Fibroblast of lung (primary cell): ENCODE results near the gene SNX30. TPM values are rescaled to one million over a fixed set of nuclear protein-coding genes. Genes with fewer than 3 reads are reported as not detected.

Source experiments
- DNase-seq, 2 donors: peaks; one replicate each; pipeline versions ENCODE4 v3.0.0 to v3.0.0-alpha.2; 2010; ENCODE audit warnings: low read depth in 2 of 2
- H2AFZ ChIP-seq: 2 replicates; pipeline ENCODE4 v1.5.1; 2012; ENCODE audit warnings: low read length, control low read depth, inconsistent platforms
- H3K27ac ChIP-seq: 2 replicates; pipeline ENCODE4 v1.5.1; 2011; ENCODE audit warnings: low read length, control low read depth; ENCODE audit not compliant: insufficient read depth
- H3K27me3 ChIP-seq: 2 replicates; pipeline ENCODE4 v1.5.1; 2011; ENCODE audit warnings: mild to moderate bottlenecking, low read length; ENCODE audit not compliant: control insufficient read depth, insufficient read depth
- H3K36me3 ChIP-seq: 2 replicates; pipeline ENCODE4 v1.5.1; 2011; ENCODE audit warnings: low read length; ENCODE audit not compliant: control insufficient read depth, insufficient read depth
- H3K4me1 ChIP-seq: 2 replicates; pipeline ENCODE4 v1.5.1; 2011; ENCODE audit warnings: low read length; ENCODE audit not compliant: control insufficient read depth, insufficient read depth; ENCODE audit errors: extremely low read depth
- H3K4me2 ChIP-seq: 2 replicates; pipeline ENCODE4 v1.5.1; 2011; ENCODE audit warnings: low read length, control low read depth; ENCODE audit not compliant: insufficient read depth; ENCODE audit errors: extremely low read depth
- H3K4me3 ChIP-seq, 4 experiments: fragments of 200-600 bp in 1 of 4; sonication (generic) in 1 of 4; replicated peaks in 1 of 4; 2 replicates each; pipeline ENCODE4 v1.5.1; 2011 to 2016; ENCODE audit warnings: low read length in 4 of 4, low read depth in 3 of 4, mild to moderate bottlenecking in 3 of 4, control low read depth in 2 of 4, inconsistent platforms in 1 of 4, mixed read lengths in 1 of 4; ENCODE audit not compliant: insufficient read depth in 1 of 4; ENCODE audit errors: control extremely low read depth in 1 of 4
- H3K79me2 ChIP-seq: 2 replicates; pipeline ENCODE4 v1.5.1; 2012; ENCODE audit warnings: mild to moderate bottlenecking, low read length, inconsistent platforms; ENCODE audit not compliant: control insufficient read depth, insufficient read depth
- H3K9ac ChIP-seq: 2 replicates; pipeline ENCODE4 v1.5.1; 2011; ENCODE audit warnings: mild to moderate bottlenecking, low read length, control low read depth; ENCODE audit not compliant: insufficient read depth
- H3K9me3 ChIP-seq: 2 replicates; pipeline ENCODE4 v1.5.1; 2012; ENCODE audit warnings: low read depth, low read length; ENCODE audit not compliant: control insufficient read depth, insufficient read depth
- H4K20me1 ChIP-seq: 2 replicates; pipeline ENCODE4 v1.5.1; 2011; ENCODE audit warnings: low read length; ENCODE audit not compliant: control insufficient read depth, insufficient read depth; ENCODE audit errors: extremely low read depth
- EZH2 ChIP-seq: IDR thresholded peaks from 2 replicates; pipeline ENCODE4 v1.5.1; 2012; ENCODE audit warnings: low read length, control low read depth, mild to moderate bottlenecking; ENCODE audit errors: missing control alignments
- polyA plus RNA-seq, 2 donors: library from polyadenylated mRNA; depleted of rRNA in 1 of 2; stranded (reverse) in 1 of 2; unstranded in 1 of 2; fragments of >200 nt; gene quantifications; 2 replicates each; pipeline ENCODE4 v1.2.1, GENCODE V29; 2011 to 2012; ENCODE audit warnings: missing spikeins in 1 of 2
- total RNA-seq: library from RNA; depleted of rRNA; stranded (reverse); fragments of >200 nt; gene quantifications from 2 replicates; pipeline ENCODE4 v1.2.1, GENCODE V29; 2014
- TF ChIP-seq, protein P1 (sequence below), 2 donors: IDR thresholded peaks in 1 of 2; conservative IDR thresholded peaks in 1 of 2; 1 replicate in 1 of 2; 2 replicates in 1 of 2; pipeline ENCODE4 v1.5.1; 2011 to 2012; ENCODE audit warnings: low read length in 2 of 2, control low read depth in 1 of 2, inconsistent platforms in 1 of 2, low read depth in 1 of 2, mild to moderate bottlenecking in 1 of 2

The SNX30 gene
- total and polyA plus RNA-seq, 2 donors (not counting 1 experiment from before 2014, with no cell fraction given) = 7.9 to 20.6 TPM

DNA sequence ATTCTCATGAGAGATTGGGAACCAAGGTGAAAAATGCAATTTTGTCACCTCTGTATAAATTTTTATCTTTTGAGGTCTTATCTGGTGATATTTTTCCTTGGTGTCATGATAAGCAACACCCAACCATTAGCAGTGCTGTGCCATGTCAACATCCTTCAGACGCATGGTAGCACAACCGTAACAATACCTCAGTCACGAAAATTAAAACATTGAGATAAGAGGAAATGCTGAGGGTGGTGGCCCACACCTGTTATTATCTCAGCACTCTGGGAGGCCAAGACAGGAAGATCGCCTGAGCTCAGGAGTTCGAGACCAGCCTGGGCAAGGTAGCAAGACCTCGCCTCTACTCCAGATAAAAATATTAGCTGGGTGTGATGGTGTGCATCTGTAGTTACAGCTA is 107.4 kb downstream of the SNX30 start:
- Histone ChIP-seq H4K20me1 (no peaks in the 10 kb centered on the region), H2AFZ (no peak overlapping the region), H3K79me2 (no peaks in the 10 kb centered on the region), H3K4me2 (no peak overlapping the region), H3K36me3 (no peaks in the 10 kb centered on the region), H3K27ac (no peak overlapping the region), H3K9ac (no peak overlapping the region), H3K9me3 (no peaks in the 10 kb centered on the region), H3K27me3 (no peaks in the 10 kb centered on the region), H3K4me3 (no peak overlapping the region), H3K4me1 (peaks cover 6% of the 10 kb centered on the region)
- TF ChIP-seq EZH2 = no peak
- TF ChIP-seq, protein P1, sequence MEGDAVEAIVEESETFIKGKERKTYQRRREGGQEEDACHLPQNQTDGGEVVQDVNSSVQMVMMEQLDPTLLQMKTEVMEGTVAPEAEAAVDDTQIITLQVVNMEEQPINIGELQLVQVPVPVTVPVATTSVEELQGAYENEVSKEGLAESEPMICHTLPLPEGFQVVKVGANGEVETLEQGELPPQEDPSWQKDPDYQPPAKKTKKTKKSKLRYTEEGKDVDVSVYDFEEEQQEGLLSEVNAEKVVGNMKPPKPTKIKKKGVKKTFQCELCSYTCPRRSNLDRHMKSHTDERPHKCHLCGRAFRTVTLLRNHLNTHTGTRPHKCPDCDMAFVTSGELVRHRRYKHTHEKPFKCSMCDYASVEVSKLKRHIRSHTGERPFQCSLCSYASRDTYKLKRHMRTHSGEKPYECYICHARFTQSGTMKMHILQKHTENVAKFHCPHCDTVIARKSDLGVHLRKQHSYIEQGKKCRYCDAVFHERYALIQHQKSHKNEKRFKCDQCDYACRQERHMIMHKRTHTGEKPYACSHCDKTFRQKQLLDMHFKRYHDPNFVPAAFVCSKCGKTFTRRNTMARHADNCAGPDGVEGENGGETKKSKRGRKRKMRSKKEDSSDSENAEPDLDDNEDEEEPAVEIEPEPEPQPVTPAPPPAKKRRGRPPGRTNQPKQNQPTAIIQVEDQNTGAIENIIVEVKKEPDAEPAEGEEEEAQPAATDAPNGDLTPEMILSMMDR (conservative IDR thresholded peaks at IDR 0.05 in 1 of 2, IDR thresholded peaks at IDR 0.05 in 1 of 2; ENCODE audit: low read depth in 1 of 2, low read length in 2 of 2) = no peak
- DNase-seq = no peak

DNA sequence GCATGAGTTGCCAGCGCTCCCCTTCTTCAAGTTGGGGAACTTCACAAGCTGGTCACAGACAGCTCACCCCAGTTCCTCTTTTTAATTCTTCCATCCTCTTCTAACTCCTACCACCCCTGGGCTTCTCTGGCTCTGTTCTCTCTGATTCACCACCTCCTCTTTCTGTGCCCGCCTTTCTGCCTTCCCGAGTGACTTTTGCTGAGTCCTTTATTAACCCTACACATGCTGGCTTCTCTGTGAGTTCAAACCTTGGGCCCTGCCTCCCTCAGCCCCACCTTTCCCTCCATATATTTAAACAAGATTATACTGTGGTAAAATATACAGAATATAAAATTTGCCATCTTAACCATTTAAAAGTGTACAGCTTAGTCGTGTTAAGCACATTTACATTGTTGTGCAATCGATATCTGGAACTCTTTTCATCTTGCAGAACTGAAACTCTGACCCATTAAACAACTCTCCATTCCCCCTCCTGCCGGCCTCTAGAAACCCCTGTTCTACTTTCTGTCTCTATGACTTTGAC is 108.1 kb downstream of the SNX30 start:
- Histone ChIP-seq H3K27me3 (no peaks in the 10 kb centered on the region), H3K4me3 (no peak overlapping the region), H3K9me3 (no peaks in the 10 kb centered on the region), H4K20me1 (no peaks in the 10 kb centered on the region), H3K9ac (no peak overlapping the region), H3K79me2 (no peaks in the 10 kb centered on the region), H3K27ac (no peak overlapping the region), H3K4me2 (no peak overlapping the region), H2AFZ (no peak overlapping the region), H3K4me1 (peaks cover 7% of the 10 kb centered on the region), H3K36me3 (no peaks in the 10 kb centered on the region)
- TF ChIP-seq, protein P1 (conservative IDR thresholded peaks at IDR 0.05 in 1 of 2, IDR thresholded peaks at IDR 0.05 in 1 of 2; ENCODE audit: low read depth in 1 of 2, low read length in 2 of 2) = no peak
- TF ChIP-seq EZH2 = no peak
- DNase-seq = peak in 1 of 2 donors; percentile 45

DNA sequence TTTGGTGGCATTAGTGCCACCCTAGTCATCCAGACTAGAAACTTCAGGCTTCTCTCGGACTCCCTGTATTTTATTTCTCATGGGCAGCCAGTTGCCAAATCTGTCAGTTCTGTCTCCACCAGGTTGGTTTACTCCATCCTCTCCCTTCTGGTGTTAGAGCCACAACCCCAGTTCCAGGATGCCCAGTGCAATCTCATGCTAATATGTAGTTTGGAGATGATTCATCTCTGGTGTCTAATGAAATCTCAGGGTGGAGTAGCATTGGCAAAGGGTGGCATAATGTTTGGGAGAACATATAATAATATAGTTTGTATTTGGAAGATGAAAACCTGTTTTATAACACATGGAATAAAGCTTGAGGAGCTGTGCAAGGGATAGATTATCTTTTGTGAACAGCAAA is 109.9 kb downstream of the SNX30 start:
- no peak overlapping the region for H2AFZ ChIP-seq
- peaks cover 7% of the 10 kb centered on the region for H3K4me1 ChIP-seq
- no peaks in the 10 kb centered on the region for H3K27me3 ChIP-seq
- no peaks in the 10 kb centered on the region for H4K20me1 ChIP-seq
- H3K79me2 ChIP-seq = no peaks in the 10 kb centered on the region
- H3K9me3 ChIP-seq = no peaks in the 10 kb centered on the region
- no peaks in the 10 kb centered on the region for H3K36me3 ChIP-seq
- TF ChIP-seq, protein P1 (conservative IDR thresholded peaks at IDR 0.05 in 1 of 2, IDR thresholded peaks at IDR 0.05 in 1 of 2; ENCODE audit: low read depth in 1 of 2, low read length in 2 of 2) = no peak
- no peak for TF ChIP-seq EZH2
- H3K4me2 ChIP-seq = no peak overlapping the region
- no peak for DNase-seq
- no peak overlapping the region for H3K4me3 ChIP-seq
- H3K27ac ChIP-seq = no peak overlapping the region
- no peak overlapping the region for H3K9ac ChIP-seq
